PC-9 (cell line): Measurements from ENCODE around the gene NUDT1.

Source experiments
- EZH2 ChIP-seq: fragments of 200-600 bp; sonication (generic); IDR thresholded peaks from 2 replicates; pipeline ENCODE4 v1.8.0; 2017; ENCODE audit warnings: antibody characterized with exemption, low read depth
- TF ChIP-seq, protein P1 (sequence below): fragments of 200-600 bp; sonication (generic); conservative IDR thresholded peaks from 2 replicates; pipeline ENCODE4 v1.6.1; 2017; ENCODE audit warnings: mixed run types, antibody characterized with exemption, mild to moderate bottlenecking, moderate library complexity

DNA sequence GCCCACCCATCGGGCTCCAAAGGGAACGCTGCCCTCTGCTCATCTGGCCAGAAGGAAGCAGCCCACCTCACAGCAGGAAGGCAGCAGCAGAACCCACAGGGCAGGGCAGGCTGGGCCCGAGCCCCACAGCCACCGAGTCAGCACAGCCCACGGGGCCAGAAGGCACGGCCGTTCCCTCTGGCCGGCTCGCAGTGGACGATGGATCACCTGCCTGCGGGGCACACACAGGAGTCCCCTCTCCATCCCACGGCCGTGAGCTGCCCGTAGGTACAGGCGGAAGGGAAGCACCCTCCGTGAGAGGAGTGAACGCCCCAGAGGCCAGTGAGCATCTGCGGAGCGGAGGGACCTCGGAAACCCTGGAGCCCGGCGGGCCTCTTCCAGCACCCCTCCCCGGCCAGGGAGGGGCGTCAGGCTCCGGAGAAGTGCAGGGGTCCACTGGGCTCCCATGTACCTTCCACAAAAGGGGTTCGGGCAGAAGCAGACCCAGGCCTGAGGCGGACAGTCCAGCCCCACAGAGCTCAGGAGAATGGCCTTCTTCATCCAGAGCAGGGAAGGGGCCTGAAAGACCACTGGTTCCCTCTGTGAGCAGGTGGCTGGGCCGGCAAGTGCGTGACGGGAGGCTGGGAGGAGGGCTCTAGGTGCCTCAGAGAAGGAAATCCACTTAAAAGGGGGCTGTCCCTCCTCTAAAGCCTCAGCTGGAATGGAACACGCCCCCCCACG, 11.7 kb downstream of the NUDT1 start:
- TF ChIP-seq, protein P1, sequence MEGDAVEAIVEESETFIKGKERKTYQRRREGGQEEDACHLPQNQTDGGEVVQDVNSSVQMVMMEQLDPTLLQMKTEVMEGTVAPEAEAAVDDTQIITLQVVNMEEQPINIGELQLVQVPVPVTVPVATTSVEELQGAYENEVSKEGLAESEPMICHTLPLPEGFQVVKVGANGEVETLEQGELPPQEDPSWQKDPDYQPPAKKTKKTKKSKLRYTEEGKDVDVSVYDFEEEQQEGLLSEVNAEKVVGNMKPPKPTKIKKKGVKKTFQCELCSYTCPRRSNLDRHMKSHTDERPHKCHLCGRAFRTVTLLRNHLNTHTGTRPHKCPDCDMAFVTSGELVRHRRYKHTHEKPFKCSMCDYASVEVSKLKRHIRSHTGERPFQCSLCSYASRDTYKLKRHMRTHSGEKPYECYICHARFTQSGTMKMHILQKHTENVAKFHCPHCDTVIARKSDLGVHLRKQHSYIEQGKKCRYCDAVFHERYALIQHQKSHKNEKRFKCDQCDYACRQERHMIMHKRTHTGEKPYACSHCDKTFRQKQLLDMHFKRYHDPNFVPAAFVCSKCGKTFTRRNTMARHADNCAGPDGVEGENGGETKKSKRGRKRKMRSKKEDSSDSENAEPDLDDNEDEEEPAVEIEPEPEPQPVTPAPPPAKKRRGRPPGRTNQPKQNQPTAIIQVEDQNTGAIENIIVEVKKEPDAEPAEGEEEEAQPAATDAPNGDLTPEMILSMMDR, result no peak
- no peak for TF ChIP-seq EZH2
